Measurements from ENCODE around the gene PDCD4. TPM values are rescaled to one million over a fixed set of nuclear protein-coding genes. Genes with fewer than 3 reads are reported as not detected.
A peak's percentile ranks its signal among the peaks of the same experiment; 100 is the strongest.

Gene PDCD4
- total RNA-seq, 4 donors from 2014 or later = 98.3 to 724 (median 511) TPM

GRCh38 chr10:110851020-110851612 lies 20.6 kb upstream of the PDCD4 start:
- H3K9me3 ChIP-seq = no peaks in the 10 kb centered on the region
- H3K4me3 ChIP-seq = no peak overlapping the region
- H3K27me3 ChIP-seq = no peaks in the 10 kb centered on the region
- no peaks in the 10 kb centered on the region for H3K36me3 ChIP-seq
- TF ChIP-seq POLR2AphosphoS5 (IDR thresholded peaks at IDR 0.05) (no peak), EP300 (IDR thresholded peaks at IDR 0.05; ENCODE audit: low read depth) (no peak), CTCF (IDR thresholded peaks at IDR 0.05) (no peak), POLR2A (IDR thresholded peaks at IDR 0.05) (no peak)
- DNase-seq = no peak
- intact Hi-C loops (cut with DNase I; ENCODE audit: low total_unique reads) (no loop called here), in situ Hi-C loops (cut with MboI; ENCODE audit: low pct_ligation_motif_present in 1 of 4, low pct_unique_long_range_greater_than_20kb in 1 of 4, low sequenced_read_pairs in 3 of 4) (no loop called here)
- H3K4me1 ChIP-seq = peaks cover 8 to 38% (median 15%) of the 10 kb centered on the region in 4 donors
- peak overlapping the region in 1 of 4 donors; percentile 19 for H3K27ac ChIP-seq
- 74 to 81% methylated on average over 6 to 8 of the region's 8 CpGs for WGBS, 2 donors (ENCODE audit: low coverage in 1 of 2)

GRCh38 chr10:110852255-110852896 lies 19.4 kb upstream of the PDCD4 start:
- Histone ChIP-seq H3K27me3 (no peaks in the 10 kb centered on the region), H3K4me1 (peaks cover 5 to 30% (median 10%) of the 10 kb centered on the region in 4 donors), H3K36me3 (no peaks in the 10 kb centered on the region), H3K27ac (peak overlapping the region in 3 of 4 donors; percentile 42 to 59 (median 49)), H3K9me3 (no peaks in the 10 kb centered on the region), H3K4me3 (no peak overlapping the region)
- TF ChIP-seq POLR2AphosphoS5 (IDR thresholded peaks at IDR 0.05) (peak in 1 of 3 donors; percentile 53), POLR2A (IDR thresholded peaks at IDR 0.05) (peak; percentile 16), CTCF (IDR thresholded peaks at IDR 0.05) (no peak), EP300 (IDR thresholded peaks at IDR 0.05; ENCODE audit: low read depth) (no peak)
- 34 to 62% methylated on average over 3 to 7 of the region's 7 CpGs for WGBS, 2 donors (ENCODE audit: low coverage in 1 of 2)
- in situ Hi-C loops (cut with MboI; ENCODE audit: low pct_ligation_motif_present in 1 of 4, low pct_unique_long_range_greater_than_20kb in 1 of 4, low sequenced_read_pairs in 3 of 4) (no loop called here), intact Hi-C loops (cut with DNase I; ENCODE audit: low total_unique reads) (no loop called here)
- DNase-seq = no peak

GRCh38 chr10:110852947-110853346 lies 18.8 kb upstream of the PDCD4 start:
- TF ChIP-seq POLR2A (IDR thresholded peaks at IDR 0.05) = no peak
- no peak for TF ChIP-seq EP300 (IDR thresholded peaks at IDR 0.05; ENCODE audit: low read depth)
- TF ChIP-seq POLR2AphosphoS5 (IDR thresholded peaks at IDR 0.05) = no peak
- TF ChIP-seq CTCF (IDR thresholded peaks at IDR 0.05) = no peak
- intact Hi-C loops (cut with DNase I; ENCODE audit: low total_unique reads) = no loop called here
- peak overlapping the region in 3 of 4 donors; percentile 42 to 59 (median 49) for H3K27ac ChIP-seq
- WGBS, 2 donors (ENCODE audit: low coverage in 1 of 2) = 68 to 75% methylated on average over 3 to 4 of the region's 4 CpGs
- no peak overlapping the region for H3K4me3 ChIP-seq
- no peaks in the 10 kb centered on the region for H3K9me3 ChIP-seq
- no peaks in the 10 kb centered on the region for H3K27me3 ChIP-seq
- H3K4me1 ChIP-seq = peaks cover 9 to 35% (median 15%) of the 10 kb centered on the region in 4 donors
- H3K36me3 ChIP-seq = no peaks in the 10 kb centered on the region
- no peak for DNase-seq
- in situ Hi-C loops (cut with MboI; ENCODE audit: low pct_ligation_motif_present in 1 of 4, low pct_unique_long_range_greater_than_20kb in 1 of 4, low sequenced_read_pairs in 3 of 4) = no loop called here

- H3K36me3 ChIP-seq = no peaks in the 10 kb centered on the region
- H3K27ac ChIP-seq = no peak overlapping the region
- H3K4me1 ChIP-seq = peaks cover 20 to 46% (median 23%) of the 10 kb centered on the region in 4 donors
- no peak for DNase-seq
- H3K9me3 ChIP-seq = no peaks in the 10 kb centered on the region
- no peak for TF ChIP-seq POLR2AphosphoS5 (IDR thresholded peaks at IDR 0.05)
- no peak for TF ChIP-seq POLR2A (IDR thresholded peaks at IDR 0.05)
- TF ChIP-seq EP300 (IDR thresholded peaks at IDR 0.05; ENCODE audit: low read depth) = no peak
- no peak for TF ChIP-seq CTCF (IDR thresholded peaks at IDR 0.05)
- H3K27me3 ChIP-seq = no peaks in the 10 kb centered on the region
- in situ Hi-C loops (cut with MboI; ENCODE audit: low pct_ligation_motif_present in 1 of 4, low pct_unique_long_range_greater_than_20kb in 1 of 4, low sequenced_read_pairs in 3 of 4) (no loop called here), intact Hi-C loops (cut with DNase I; ENCODE audit: low total_unique reads) (no loop called here)
- no peak overlapping the region for H3K4me3 ChIP-seq
These were observed 17.7 kb upstream of the PDCD4 start for GRCh38 chr10:110853921-110854605.

All from transverse colon (tissue), 4 donors.